ENCODE results near the gene PER1.

Gene PER1

GRCh38 chr17:8154608-8155155 lies 2.5 kb upstream of the PER1 start:
- DNase-seq (ENCODE audit: low spot score) = no peak

- DNase-seq (ENCODE audit: low spot score) = peak; percentile 98
Measured at GRCh38 chr17:8153957-8154607, 1.9 kb upstream of the PER1 start.

- peak; percentile 82 for DNase-seq (ENCODE audit: low spot score)
Measured at GRCh38 chr17:8153525-8153956, 1.3 kb upstream of the PER1 start.

- DNase-seq (ENCODE audit: low spot score) = no peak
Measured at GRCh38 chr17:8153031-8153451, 837 bp upstream of the PER1 start.

DNA sequence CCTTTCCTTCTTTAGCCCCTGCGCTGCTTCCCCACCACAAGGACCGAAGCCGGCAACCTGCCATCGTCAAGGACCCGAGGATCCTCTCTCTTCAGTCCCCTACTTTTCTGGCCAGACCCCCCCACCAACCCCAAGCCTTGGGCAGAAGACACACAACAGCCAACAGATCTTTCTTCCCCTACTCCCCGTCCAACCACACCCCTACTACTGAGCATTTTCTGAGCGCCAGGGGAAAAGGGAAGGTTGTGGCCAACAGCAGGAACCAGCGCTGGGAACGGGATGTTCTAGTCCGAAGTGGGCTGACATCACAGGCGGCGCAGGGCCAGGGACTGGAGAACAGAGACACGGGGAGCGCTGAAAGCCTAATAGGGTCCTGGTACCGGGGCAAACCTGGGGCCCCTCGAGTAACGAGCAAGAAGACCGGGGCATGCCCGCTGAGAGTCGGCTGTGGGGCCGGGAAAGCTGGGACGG lies 528 bp downstream of the PER1 start:
- DNase-seq (ENCODE audit: low spot score) = no peak

DNA sequence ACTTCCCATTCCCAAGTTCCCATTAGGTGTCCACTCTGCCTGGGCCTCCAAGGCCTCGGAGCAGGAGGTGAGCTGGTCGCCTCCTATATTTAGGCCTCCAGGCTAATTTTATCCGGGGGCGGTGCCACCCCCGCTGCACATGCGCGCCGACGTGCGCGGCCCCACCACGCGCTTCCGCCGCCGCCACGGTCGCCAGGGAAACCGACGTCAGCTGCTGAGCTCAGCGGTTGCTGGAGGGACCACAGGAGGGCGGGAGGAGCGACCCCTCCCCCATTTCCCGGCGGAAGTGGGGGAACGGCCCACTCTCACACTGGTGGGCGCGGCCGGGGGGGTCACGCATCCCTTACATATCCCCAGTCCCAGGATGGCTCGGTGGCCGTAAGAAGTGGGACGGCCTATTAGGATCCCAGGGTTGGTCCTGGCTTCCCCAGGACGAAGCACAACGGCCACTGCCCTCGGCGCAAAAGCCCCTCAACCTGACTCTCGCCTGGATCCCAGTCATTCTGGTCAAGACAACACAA lies 1.0 kb downstream of the PER1 start:
- DNase-seq (ENCODE audit: low spot score) = no peak

GRCh38 chr17:8150194-8151119 lies 1.7 kb downstream of the PER1 start:
- DNase-seq (ENCODE audit: low spot score) = no peak

DNA sequence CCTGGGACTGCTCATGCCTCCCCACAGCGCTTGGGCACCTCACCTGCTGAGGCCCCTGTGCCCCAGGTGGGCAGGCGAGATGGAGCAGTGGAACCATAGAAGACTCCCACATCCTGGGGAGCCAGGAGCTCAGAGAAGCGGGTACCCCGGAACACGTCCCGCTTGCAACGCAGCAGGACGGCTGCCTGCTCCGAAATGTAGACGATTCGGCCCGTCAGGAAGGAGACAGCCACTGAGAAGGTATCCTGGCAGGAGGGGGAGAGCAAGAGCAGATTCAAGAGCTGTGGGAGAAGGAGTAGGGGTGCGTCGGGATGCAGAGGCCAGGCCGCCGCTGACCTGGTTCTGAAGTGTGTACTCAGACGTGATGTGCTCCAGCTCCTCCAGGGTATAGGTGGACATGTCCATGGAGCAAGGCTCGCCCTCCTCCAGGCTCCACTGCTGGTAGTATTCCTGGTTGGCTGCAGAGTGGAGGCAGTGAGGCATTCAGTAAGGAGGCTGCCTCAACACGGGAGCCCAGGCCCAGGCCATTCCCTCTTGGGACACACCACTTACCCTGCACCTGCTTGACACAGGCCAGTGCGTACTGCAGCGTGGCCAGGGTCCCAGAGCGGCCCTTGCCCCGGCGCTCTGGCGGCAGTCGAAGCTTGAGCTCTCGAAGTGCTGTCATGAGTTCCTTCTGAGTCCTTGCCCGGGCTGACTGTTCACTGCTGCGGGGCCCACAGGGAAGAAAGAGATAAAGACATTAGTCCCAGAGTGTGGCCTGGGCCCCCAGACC lies 2.6 kb downstream of the PER1 start:
- no peak for DNase-seq (ENCODE audit: low spot score)

- no peak for DNase-seq (ENCODE audit: low spot score)
Measured at GRCh38 chr17:8148560-8148959, 3.6 kb downstream of the PER1 start.

DNA sequence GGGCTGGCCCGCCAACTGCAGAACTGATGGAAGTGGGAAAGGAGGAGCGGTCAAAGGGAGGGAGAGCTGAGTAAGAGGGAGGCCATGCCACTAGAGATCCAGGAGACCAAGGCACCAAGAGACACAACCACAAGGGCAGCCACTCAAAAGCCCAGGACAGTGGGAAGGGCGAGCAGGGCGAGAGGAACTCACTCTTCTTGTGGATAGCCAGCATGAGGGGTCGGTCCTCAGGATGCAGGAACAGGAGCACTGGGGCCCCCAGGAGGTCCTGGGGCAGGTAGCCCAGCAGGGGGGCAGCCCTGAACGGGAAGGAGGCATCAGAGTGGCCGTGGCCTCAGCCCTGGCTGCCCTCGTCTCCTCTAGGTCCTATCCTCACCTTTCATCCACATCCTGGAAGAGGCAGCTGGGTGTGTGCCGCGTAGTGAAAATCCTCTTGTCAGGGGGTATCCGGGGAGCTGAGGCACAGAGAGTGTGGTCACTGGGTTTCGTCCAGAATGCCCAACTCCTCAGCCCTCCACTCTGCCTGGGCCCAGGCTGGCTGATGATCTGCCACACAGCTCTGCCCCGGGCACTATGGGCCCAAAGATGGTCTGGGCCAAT lies 4.3 kb downstream of the PER1 start:
- no peak for DNase-seq (ENCODE audit: low spot score)

DNA sequence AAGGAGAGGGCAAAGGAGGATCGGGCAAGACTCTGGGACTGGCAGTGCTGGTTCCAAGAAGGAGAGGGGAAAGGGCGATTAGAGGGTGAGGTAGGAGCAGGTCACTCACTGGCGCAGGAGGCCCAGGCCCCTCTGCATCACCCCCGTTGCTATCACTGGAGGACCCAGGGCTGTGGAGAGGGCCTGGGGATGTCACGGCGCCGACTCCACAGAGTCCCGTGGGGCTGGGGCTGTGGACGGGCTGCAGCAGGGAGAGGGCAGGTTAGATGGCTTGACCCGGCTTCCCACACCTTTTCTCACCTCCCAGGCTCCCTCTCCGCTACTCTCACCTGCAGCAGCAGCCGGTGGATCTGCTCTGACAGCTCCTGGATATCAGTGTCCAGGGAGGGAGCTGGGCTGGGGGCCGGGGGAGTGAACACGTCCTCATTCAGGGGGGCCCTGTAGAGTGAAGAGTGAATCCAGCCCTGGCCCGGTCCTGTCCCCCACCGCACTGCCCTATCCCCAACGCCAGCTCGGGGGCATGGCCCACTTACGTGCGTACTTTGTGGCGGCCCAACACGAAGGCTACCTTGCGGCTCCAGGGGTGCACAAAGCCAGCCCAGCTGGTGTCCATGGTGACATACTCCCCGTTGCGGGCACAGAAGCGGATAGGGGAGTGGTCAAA lies 4.9 kb downstream of the PER1 start:
- DNase-seq (ENCODE audit: low spot score) = no peak

- DNase-seq (ENCODE audit: low spot score) = no peak
Measured at GRCh38 chr17:8146381-8147140, 5.6 kb downstream of the PER1 start.

DNA sequence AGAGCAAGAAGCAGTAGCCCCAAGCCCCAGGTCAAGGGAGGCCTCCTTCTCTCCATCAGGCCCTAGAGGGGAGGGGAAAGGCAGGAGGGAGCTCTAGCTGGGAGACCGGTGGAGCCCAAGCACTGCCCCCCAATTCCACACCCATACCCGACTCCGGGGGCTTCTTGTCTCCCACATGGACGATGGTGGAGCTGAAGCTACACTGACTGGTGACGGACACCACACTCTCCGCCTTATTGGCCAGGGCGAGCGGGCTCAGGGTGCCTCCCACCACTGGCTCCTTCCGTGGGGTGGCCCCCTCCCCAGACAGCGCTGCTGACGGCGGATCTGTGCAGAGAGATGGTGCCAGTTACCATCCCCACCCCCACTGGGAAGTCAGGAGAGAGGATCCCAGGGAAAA lies 6.4 kb downstream of the PER1 start:
- no peak for DNase-seq (ENCODE audit: low spot score)

DNA sequence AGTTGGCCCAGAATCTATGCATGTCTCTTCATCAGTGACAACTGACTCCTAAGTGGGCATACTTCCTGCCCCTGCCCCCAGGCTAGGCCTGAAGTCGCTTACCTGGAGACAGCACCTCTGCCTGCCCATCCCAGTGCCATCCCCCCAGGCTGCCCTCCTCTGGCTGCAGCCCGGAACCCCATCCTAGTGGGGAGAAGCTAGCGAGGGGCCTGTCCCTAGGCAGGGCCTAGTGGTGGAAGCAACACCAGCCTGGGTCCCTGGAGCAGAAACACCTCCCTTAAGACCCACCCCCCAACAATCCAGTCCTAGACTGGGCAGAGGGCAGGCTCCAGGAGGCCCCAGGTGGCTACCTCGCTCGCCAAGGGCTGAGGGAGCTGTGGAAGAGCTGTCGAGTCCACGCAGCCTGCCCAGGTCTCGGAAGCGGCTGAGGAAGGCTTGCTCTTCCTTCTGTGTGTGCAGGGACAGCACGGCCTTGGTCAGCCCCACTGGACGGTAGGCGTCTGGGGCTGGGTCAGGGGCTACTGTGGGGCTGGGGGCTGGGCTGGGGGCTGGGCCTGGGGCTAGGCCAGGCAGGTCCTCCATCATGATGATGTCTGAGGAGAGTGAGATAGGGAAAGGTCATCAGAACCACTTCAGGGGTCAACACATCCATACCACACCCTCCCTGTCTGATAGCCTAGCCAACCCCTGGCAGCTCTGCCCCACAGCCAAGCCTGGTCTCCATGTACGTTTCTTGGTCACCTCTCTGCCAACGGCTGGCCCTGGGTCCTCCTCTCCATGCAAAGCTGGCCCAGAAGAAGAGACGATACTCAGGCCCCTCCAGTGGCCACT lies 7.6 kb downstream of the PER1 start:
- no peak for DNase-seq (ENCODE audit: low spot score)

- no peak for DNase-seq (ENCODE audit: low spot score)
Measured at GRCh38 chr17:8143581-8144400, 8.4 kb downstream of the PER1 start.

GRCh38 chr17:8142887-8143580 lies 9.2 kb downstream of the PER1 start:
- DNase-seq (ENCODE audit: low spot score) = no peak

DNA sequence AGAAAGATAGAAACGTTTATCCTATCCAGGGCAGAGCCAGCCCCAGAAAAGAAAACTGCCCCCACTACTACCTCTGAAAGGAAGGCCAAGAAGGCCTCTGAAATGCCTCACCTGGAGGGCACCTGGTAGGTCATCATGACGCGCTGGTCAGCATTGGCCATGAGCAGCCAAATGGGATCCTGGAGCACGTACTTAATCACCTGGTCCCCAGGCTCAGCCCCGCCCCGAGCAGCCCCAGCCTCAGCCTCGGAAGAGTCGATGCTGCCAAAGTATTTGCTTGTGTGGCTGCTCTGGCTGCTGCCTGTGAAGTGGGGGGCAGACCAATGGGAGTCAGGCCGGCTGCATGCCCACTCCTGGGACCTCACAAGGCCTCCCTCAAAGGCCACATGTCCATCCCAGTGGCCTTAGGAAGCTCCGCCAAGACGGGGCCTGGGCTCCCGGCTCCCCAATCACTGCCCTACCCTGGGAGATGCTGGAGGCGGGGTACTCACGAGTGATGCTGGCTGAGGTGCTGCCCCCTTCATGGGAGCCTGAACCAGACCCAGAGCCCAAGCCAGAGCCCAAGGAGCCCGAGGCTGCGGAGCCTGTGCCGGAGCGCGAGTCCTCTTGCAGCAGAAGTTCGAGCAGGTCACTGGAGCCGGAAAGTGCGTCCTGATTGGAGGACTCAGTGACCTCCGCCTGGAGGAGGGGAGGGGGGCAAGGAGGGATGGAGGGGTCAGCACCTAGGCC lies 9.9 kb downstream of the PER1 start:
- no peak for DNase-seq (ENCODE audit: low spot score)

Measured in LoVo (cell line).